Skin of body (tissue), 2 donors: ENCODE results near the gene FBXL4. TPM values are rescaled to one million over a fixed set of nuclear protein-coding genes. Genes with fewer than 3 reads are reported as not detected.
"Not testable (repeated sequence)": the region's sequence is repeated elsewhere in the genome, so short reads cannot be mapped to it uniquely, and the experiment has no call there.

Source experiments
- DNase-seq: peaks from one replicate; lab custom pipeline; 2025; lab: John Stamatoyannopoulos, UW
- total RNA-seq: library from RNA; depleted of rRNA; stranded (reverse); fragments of >200 nt; gene quantifications from one replicate; pipeline ENCODE4 v1.2.3, GENCODE V29; 2014

The FBXL4 gene
- total RNA-seq, 1 donor from 2014 or later, result 16.7 TPM

DNA sequence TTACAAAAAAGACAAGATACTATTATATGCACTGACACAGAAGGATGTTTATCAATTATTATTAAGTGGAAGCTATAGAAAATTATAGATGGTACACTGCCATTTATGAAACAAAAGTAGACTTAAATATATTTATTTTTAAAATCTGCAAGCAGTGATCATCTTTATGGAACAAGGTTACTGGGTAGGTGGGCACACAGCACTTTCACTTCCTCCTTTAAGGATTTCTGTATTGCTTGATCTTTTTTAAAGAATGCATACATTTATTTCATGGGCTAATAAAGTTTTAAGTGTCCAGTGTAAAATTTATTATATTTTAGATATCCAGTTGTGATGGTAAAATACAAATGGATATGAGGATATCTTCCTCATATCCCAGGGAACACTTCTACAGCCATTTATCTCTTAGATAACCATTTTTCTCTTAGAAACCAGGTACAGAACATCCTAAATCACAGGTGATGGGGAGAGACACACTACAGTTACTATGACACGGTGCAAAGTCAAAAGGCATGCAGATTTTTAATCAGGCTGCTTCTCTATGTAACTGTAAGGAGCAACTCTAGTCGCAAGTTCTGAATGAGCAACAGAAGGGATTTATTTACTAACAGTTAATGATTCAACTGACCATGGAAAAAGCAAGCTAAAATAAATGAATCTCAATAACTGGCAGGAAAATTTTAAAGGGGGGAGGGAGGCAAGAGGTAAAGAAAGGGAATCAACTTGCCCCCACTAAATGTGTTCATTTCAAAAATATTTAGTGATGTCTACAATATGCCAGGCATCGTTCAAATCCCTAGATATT is 2.2 kb downstream of the FBXL4 start:
- no peak for DNase-seq

DNA sequence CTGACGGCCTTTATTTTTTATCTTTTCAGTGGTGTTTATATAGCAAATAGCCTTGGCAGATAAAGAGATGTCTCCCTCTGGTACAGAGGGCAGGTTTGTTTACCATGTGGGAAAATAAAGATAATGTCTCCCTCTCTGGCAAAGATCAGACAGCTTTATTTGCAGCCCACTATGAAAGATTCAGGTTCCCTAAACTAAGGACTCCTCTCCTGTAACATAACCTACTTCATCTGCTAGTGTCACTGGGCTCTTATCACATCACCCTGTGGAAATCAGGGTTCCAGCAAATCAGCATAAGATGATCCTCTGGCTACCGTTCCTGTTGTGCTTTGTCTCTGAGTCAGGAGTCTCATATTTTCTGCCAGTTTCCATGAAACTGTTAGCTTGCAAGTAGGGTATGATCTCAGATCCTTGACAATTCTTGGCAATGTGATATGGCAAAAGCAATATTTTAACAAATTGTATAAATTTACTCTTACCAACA is 3.1 kb downstream of the FBXL4 start:
- DNase-seq, result no peak

GRCh38 chr6:98944168-98944567 is 3.6 kb downstream of the FBXL4 start:
- DNase-seq, result no peak

GRCh38 chr6:98942263-98942803 is 5.4 kb downstream of the FBXL4 start:
- no peak for DNase-seq

DNA sequence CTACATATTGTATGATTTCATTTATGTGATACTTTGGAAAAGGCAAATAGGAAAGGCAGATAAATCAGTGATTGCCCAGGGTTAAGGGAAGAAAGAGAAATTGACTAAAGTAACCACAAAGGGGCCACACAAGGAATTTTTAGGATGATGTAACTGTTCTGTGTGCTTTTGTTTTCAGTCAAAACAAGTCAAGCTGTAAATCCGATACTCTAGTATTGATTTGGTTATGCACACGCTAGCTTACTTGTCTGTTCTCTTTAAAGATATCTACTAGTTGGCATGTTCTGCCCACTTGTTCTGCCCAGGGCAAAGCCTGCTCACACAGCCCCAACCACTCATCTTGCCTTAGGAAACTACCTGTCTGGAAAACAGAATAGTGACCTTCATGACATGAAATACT is 6.4 kb downstream of the FBXL4 start:
- no peak for DNase-seq

DNA sequence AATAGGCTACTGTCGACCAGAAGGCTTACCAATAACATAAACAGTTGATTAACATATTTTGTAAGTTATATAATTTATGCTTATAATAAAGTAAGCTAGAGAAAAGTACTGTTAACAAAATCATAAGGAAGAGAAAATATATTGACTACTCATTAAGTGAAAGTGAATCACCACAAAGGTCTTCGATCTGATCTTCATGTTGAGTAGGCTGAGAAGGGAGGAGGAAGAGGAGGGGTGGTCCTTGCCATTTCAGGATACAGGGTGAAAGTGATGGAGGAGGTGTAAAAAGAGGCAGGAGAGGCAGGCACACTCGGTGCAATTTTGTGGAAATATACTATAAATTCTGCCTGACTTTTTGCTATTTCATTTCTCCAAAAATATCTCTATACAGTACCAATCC is 10.4 kb downstream of the FBXL4 start:
- DNase-seq, result no peak

DNA sequence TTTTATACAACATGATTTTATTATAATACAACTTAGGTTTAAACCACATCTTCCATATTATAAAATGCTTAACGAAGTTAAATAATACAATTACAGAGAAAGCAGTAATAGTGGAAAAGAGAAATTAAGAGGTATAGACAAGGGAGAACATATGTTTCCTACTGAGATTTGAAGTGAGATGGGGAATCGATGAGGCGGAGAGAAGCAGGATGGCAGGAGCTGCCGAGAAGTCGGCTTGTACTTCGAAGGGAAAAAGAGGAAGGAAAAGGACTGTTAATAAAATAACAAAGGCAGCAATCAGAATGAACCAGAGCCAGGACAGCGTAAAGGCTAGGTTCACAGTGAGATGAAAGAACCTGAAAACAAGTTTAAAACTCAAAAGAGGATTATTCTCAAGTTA is 15.4 kb downstream of the FBXL4 start:
- DNase-seq, result no peak

- no peak for DNase-seq
Measured at GRCh38 chr6:98931696-98932095, 16.1 kb downstream of the FBXL4 start.

GRCh38 chr6:98929498-98930060 is 18.2 kb downstream of the FBXL4 start:
- no peak for DNase-seq

DNA sequence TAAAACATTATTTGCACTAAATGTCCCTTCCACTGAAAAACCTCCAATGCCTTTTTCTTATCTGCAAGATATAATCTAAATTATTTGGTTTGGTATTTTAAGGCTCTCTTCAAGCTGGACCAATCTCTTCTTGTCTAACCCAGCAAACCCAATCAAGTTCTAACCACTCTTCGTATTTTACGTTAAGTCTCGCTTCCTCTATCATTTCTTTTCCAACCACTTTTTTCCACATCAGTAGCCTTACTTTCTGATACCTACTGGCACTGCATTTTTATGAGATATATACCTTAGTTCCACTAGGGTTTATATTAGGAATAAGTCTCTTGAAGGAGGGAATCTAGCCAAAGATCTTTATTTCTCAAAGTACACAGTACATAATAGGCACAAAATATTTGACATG is 19.1 kb downstream of the FBXL4 start:
- DNase-seq, result no peak

DNA sequence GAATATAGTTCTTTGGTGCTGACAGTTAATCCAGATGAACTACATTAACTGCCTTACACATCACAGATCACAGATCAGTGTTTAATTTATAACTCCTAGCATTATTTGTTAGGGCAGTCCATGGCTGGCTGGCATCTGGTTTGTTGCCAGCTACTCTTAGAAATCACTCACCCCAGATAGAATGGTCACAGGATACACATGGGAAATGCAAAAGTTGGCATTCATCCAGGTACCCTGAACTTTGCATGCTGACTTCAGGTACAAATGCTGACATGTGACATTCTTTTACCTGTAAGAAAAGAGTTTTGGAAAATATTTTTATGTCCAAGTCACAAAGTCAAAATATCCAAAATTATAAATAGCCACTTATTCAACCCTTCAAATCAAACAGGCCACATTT is 20.2 kb downstream of the FBXL4 start:
- DNase-seq, result no peak

GRCh38 chr6:98925831-98926230 is 21.9 kb downstream of the FBXL4 start:
- no peak for DNase-seq

- no peak for DNase-seq
Measured at GRCh38 chr6:98924647-98925046, 23.1 kb downstream of the FBXL4 start.

GRCh38 chr6:98920904-98921431 is 26.8 kb downstream of the FBXL4 start:
- DNase-seq, result no peak

- DNase-seq, result not testable (repeated sequence)
Measured at GRCh38 chr6:98910946-98911345, 36.8 kb downstream of the FBXL4 start.

GRCh38 chr6:98909236-98909635 is 38.5 kb downstream of the FBXL4 start:
- no peak for DNase-seq

DNA sequence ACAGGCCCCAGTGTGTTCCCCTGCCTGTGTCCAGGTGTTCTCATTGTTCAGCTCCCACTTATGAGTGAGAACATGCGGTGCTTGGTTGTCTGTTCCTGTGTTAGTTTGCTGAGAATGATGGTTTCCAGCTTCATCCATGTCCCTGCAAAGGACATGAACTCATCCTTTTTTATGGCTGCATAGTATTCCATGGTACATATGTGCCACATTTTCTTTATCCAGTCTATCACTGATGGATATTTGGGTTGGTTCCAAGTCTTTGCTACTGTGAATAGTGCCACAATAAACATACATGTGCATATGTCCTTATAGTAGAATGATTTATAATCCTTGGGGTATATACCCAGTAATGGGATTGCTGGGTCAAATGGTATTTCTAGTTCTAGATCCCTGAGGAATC is 41.4 kb downstream of the FBXL4 start:
- not testable (repeated sequence) for DNase-seq

DNA sequence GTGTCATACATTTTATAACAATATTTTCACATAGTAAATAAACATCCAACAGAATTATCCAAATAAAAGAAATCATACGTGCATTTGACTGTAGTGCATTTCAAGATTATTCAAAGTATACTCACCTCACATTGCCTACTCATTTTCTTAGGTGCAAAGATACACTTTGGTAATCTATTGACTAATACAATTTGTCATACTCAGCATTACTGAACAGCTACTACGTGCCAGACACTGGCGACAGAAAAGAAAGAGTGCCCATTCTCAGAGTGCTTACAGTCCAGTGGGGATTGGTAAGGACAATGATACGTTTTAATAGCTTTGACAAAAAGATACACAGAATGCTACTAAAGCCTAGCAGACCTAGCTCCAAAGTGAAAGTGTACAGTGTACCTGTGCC is 42.0 kb downstream of the FBXL4 start:
- no peak for DNase-seq

GRCh38 chr6:98904096-98904495 is 43.6 kb downstream of the FBXL4 start:
- no peak for DNase-seq

GRCh38 chr6:98900706-98901105 is 47.0 kb downstream of the FBXL4 start:
- DNase-seq, result no peak

GRCh38 chr6:98894810-98895209 is 52.9 kb downstream of the FBXL4 start:
- no peak for DNase-seq

- DNase-seq, result no peak
Measured at GRCh38 chr6:98887650-98888049, 60.1 kb downstream of the FBXL4 start.

- DNase-seq, result no peak
Measured at GRCh38 chr6:98885330-98885729, 62.4 kb downstream of the FBXL4 start.
